HEK293 (cell line): ENCODE results near the gene SPTBN1.

Experiments
- CTCF ChIA-PET: fragments of 350-600 bp; formaldehyde crosslinking; extraction: SDS; loops from one replicate; lab custom pipeline; 2021; ENCODE audit warnings: antibody characterized with exemption; lab: Yijun Ruan, JAX
- POLR2A ChIA-PET: fragments of 300-600 bp; formaldehyde crosslinking; extraction: SDS; loops from one replicate; lab custom pipeline; 2020; ENCODE audit warnings: antibody characterized with exemption, inconsistent platforms; lab: Yijun Ruan, JAX
- H3K27ac ChIP-seq: fragments of 200-500 bp; sonication (Bioruptor generic); 2 replicates; pipeline ENCODE4 v1.5.1; 2014; ENCODE audit warnings: low read depth, low read length, control low read depth, inconsistent platforms; ENCODE audit errors: extremely low read depth
- H3K36me3 ChIP-seq, 2 experiments: fragments of 200-500 bp in 1 of 2; sonication (Bioruptor generic) in 1 of 2; 1 replicate in 1 of 2; 2 replicates in 1 of 2; pipeline ENCODE4 v1.5.1; 2014 to 2017; ENCODE audit warnings: inconsistent platforms in 2 of 2, low read length in 2 of 2; ENCODE audit not compliant: control insufficient read depth in 2 of 2, insufficient read depth in 1 of 2
- H3K4me1 ChIP-seq: fragments of 200-500 bp; sonication (Bioruptor generic); 2 replicates; pipeline ENCODE4 v1.5.1; 2014; ENCODE audit warnings: mild to moderate bottlenecking, low read length, inconsistent platforms; ENCODE audit not compliant: control insufficient read depth, insufficient read depth
- H3K4me3 ChIP-seq: 2 replicates; pipeline ENCODE4 v1.5.1; 2011; ENCODE audit warnings: low read depth, mild to moderate bottlenecking, control low read depth, low read length, moderate library complexity
- H3K9me3 ChIP-seq: fragments of 200-500 bp; sonication (Bioruptor generic); 2 replicates; pipeline ENCODE4 v1.5.1; 2014; ENCODE audit warnings: low read depth, low read length, inconsistent platforms; ENCODE audit not compliant: control insufficient read depth, insufficient read depth
- GFI1B ChIP-seq: fragments of 450-650 bp; formaldehyde crosslinking; IDR thresholded peaks from 2 replicates; pipeline ENCODE4 v1.5.1; 2016; ENCODE audit warnings: missing biosample characterization, missing genetic modification characterization
- KLF16 ChIP-seq: fragments of 450-650 bp; formaldehyde crosslinking; IDR thresholded peaks from 2 replicates; pipeline ENCODE4 v1.5.1; 2017; ENCODE audit warnings: missing biosample characterization, missing genetic modification characterization
- PRDM10 ChIP-seq: fragments of 450-650 bp; formaldehyde crosslinking; IDR thresholded peaks from 2 replicates; pipeline ENCODE4 v1.5.1; 2016; ENCODE audit warnings: missing biosample characterization, missing genetic modification characterization
- PRDM4 ChIP-seq: fragments of 450-650 bp; formaldehyde crosslinking; IDR thresholded peaks from 2 replicates; pipeline ENCODE4 v1.5.1; 2017; ENCODE audit warnings: missing biosample characterization, missing genetic modification characterization
- SCRT2 ChIP-seq: fragments of 450-650 bp; formaldehyde crosslinking; IDR thresholded peaks from 2 replicates; pipeline ENCODE4 v1.5.1; 2016; ENCODE audit warnings: missing biosample characterization, missing genetic modification characterization
- SP7 ChIP-seq: fragments of 450-650 bp; formaldehyde crosslinking; IDR thresholded peaks from 2 replicates; pipeline ENCODE4 v1.5.1; 2016; ENCODE audit warnings: missing biosample characterization, missing genetic modification characterization
- ZNF211 ChIP-seq: fragments of 450-650 bp; formaldehyde crosslinking; IDR thresholded peaks from 2 replicates; pipeline ENCODE4 v1.5.1; 2016; ENCODE audit warnings: low read depth, missing biosample characterization, missing genetic modification characterization
- ZNF366 ChIP-seq: fragments of 450-650 bp; formaldehyde crosslinking; conservative IDR thresholded peaks from 2 replicates; pipeline ENCODE4 v1.5.1; 2016; ENCODE audit warnings: missing biosample characterization, missing genetic modification characterization
- ZNF398 ChIP-seq: fragments of 450-650 bp; formaldehyde crosslinking; IDR thresholded peaks from 2 replicates; pipeline ENCODE4 v1.5.1; 2017; ENCODE audit warnings: missing biosample characterization, missing genetic modification characterization
- ZNF561 ChIP-seq: fragments of 450-650 bp; IDR thresholded peaks from 2 replicates; pipeline ENCODE4 v1.5.1; 2018; ENCODE audit warnings: missing biosample characterization, missing genetic modification characterization, borderline replicate concordance
- ZXDB ChIP-seq: fragments of 450-650 bp; formaldehyde crosslinking; IDR thresholded peaks from 2 replicates; pipeline ENCODE4 v1.5.1; 2016; ENCODE audit warnings: missing biosample characterization, missing genetic modification characterization
- TF ChIP-seq, protein P1 (sequence below): fragments of 450-650 bp; formaldehyde crosslinking; IDR thresholded peaks from 2 replicates; pipeline ENCODE4 v1.5.1; 2017; ENCODE audit warnings: missing biosample characterization, missing genetic modification characterization
- TF ChIP-seq, protein P2 (sequence below): fragments of 450-650 bp; formaldehyde crosslinking; IDR thresholded peaks from 2 replicates; pipeline ENCODE4 v1.5.1; 2016; ENCODE audit warnings: missing biosample characterization, missing genetic modification characterization
- TF ChIP-seq, protein P3 (sequence below): fragments of 450-650 bp; formaldehyde crosslinking; IDR thresholded peaks from 2 replicates; pipeline ENCODE4 v1.5.1; 2016; ENCODE audit warnings: missing biosample characterization, missing genetic modification characterization

Gene SPTBN1

DNA sequence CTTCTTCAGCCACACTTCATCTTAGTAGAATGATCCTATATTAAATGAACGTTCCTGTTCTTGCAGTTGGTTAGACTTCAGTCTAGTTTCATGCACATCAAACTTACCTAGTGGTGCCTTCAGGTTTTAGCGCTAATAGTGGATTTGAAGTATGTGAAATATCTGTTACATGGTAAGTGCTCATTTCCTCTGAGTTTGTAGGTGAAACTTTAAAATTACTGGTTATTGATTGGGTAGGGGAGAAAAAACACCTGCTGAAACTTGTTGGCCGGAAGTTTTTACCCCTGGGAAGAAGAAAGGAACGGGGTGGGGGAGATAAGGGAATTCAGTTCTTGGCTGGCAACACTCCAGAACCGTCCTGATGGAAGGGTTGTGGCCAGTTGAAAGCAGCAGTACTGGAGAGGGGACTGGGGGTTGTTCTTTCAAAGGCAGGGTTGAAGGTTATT is 112.8 kb downstream of the SPTBN1 start:
- CTCF ChIA-PET, result interaction anchor here (1.1 kb wide), 1 partner anchor 11 kb away, joined by 3 read pairs; no protein-coding TSS in a partner anchor
- Histone ChIP-seq H3K27ac (no peak overlapping the region), H3K9me3 (no peaks in the 10 kb centered on the region), H3K4me1 (peaks cover 51% of the 10 kb centered on the region), H3K4me3 (no peak overlapping the region), H3K36me3 (no peaks in the 10 kb centered on the region)
- TF ChIP-seq, protein P1, sequence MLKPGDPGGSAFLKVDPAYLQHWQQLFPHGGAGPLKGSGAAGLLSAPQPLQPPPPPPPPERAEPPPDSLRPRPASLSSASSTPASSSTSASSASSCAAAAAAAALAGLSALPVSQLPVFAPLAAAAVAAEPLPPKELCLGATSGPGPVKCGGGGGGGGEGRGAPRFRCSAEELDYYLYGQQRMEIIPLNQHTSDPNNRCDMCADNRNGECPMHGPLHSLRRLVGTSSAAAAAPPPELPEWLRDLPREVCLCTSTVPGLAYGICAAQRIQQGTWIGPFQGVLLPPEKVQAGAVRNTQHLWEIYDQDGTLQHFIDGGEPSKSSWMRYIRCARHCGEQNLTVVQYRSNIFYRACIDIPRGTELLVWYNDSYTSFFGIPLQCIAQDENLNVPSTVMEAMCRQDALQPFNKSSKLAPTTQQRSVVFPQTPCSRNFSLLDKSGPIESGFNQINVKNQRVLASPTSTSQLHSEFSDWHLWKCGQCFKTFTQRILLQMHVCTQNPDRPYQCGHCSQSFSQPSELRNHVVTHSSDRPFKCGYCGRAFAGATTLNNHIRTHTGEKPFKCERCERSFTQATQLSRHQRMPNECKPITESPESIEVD (tag by site-specific recombination), result peak; percentile 85
- TF ChIP-seq, protein P2, sequence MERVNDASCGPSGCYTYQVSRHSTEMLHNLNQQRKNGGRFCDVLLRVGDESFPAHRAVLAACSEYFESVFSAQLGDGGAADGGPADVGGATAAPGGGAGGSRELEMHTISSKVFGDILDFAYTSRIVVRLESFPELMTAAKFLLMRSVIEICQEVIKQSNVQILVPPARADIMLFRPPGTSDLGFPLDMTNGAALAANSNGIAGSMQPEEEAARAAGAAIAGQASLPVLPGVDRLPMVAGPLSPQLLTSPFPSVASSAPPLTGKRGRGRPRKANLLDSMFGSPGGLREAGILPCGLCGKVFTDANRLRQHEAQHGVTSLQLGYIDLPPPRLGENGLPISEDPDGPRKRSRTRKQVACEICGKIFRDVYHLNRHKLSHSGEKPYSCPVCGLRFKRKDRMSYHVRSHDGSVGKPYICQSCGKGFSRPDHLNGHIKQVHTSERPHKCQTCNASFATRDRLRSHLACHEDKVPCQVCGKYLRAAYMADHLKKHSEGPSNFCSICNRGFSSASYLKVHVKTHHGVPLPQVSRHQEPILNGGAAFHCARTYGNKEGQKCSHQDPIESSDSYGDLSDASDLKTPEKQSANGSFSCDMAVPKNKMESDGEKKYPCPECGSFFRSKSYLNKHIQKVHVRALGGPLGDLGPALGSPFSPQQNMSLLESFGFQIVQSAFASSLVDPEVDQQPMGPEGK (tag by site-specific recombination), result 0 out of 2 replicates have a peak, but pooled peaks have one; percentile 16
- TF ChIP-seq KLF16 (tag by site-specific recombination), result no peak
- peak; percentile 31; the same call in 1 of the 2 replicates for TF ChIP-seq SCRT2 (tag by site-specific recombination)
- peak; percentile 79 for TF ChIP-seq SP7 (tag by site-specific recombination)
- TF ChIP-seq ZNF211, result no peak
- 0 out of 2 replicates have a peak, but pooled peaks have one; percentile 25 for TF ChIP-seq ZNF366
- no peak for TF ChIP-seq ZNF561 (tag by site-specific recombination)
- TF ChIP-seq GFI1B (tag by site-specific recombination), result no peak
- TF ChIP-seq, protein P3, sequence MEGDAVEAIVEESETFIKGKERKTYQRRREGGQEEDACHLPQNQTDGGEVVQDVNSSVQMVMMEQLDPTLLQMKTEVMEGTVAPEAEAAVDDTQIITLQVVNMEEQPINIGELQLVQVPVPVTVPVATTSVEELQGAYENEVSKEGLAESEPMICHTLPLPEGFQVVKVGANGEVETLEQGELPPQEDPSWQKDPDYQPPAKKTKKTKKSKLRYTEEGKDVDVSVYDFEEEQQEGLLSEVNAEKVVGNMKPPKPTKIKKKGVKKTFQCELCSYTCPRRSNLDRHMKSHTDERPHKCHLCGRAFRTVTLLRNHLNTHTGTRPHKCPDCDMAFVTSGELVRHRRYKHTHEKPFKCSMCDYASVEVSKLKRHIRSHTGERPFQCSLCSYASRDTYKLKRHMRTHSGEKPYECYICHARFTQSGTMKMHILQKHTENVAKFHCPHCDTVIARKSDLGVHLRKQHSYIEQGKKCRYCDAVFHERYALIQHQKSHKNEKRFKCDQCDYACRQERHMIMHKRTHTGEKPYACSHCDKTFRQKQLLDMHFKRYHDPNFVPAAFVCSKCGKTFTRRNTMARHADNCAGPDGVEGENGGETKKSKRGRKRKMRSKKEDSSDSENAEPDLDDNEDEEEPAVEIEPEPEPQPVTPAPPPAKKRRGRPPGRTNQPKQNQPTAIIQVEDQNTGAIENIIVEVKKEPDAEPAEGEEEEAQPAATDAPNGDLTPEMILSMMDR (tag by site-specific recombination), result no peak
- TF ChIP-seq ZXDB (tag by site-specific recombination), result 0 out of 2 replicates have a peak, but pooled peaks have one; percentile 29
- peak; percentile 44 for TF ChIP-seq ZNF398 (tag by site-specific recombination)
- 0 out of 2 replicates have a peak, but pooled peaks have one; percentile 1 for TF ChIP-seq PRDM4 (tag by site-specific recombination)
- TF ChIP-seq PRDM10 (tag by site-specific recombination), result 0 out of 2 replicates have a peak, but pooled peaks have one; percentile 23
- POLR2A ChIA-PET, result no interaction called here
